Spinal cord (tissue), 10 donors: Measurements from ENCODE around the gene ALOX5. TPM values are rescaled to one million over a fixed set of nuclear protein-coding genes. Genes with fewer than 3 reads are reported as not detected.

Experiments used
- DNase-seq, 6 donors: peaks; one replicate each; pipeline versions ENCODE4 v3.0.0 to v3.0.0-alpha.2; 2013 to 2015; ENCODE audit warnings: low spot score in 6 of 6, low read depth in 4 of 6
- H3K27ac ChIP-seq: one replicate; pipeline ENCODE4 v1.5.1; 2013; ENCODE audit warnings: low read depth, low read length, control low read depth
- H3K27me3 ChIP-seq: one replicate; pipeline ENCODE4 v1.6.1; 2013; ENCODE audit warnings: low read length; ENCODE audit not compliant: control insufficient read depth, insufficient read depth
- H3K36me3 ChIP-seq: one replicate; pipeline ENCODE4 v1.6.1; 2013; ENCODE audit warnings: low read length; ENCODE audit not compliant: control insufficient read depth, insufficient read depth
- H3K4me1 ChIP-seq: one replicate; pipeline ENCODE4 v1.6.1; 2013; ENCODE audit warnings: low read length; ENCODE audit not compliant: control insufficient read depth, insufficient read depth
- H3K4me3 ChIP-seq: one replicate; pipeline ENCODE4 v1.5.1; 2013; ENCODE audit warnings: low read depth, low read length, control low read depth
- H3K9me3 ChIP-seq: one replicate; pipeline ENCODE4 v1.6.1; 2013; ENCODE audit warnings: low read length; ENCODE audit not compliant: control insufficient read depth, insufficient read depth
- WGBS: methylation state at CpG from one replicate; pipeline ENCODE4 v1.1.5; 2013; ENCODE audit warnings: missing lambda C conversion rate; ENCODE audit not compliant: insufficient coverage; 5-methylcytosine and 5-hydroxymethylcytosine counted together
- polyA plus RNA-seq, 2 donors: library from polyadenylated mRNA; unstranded; fragments of 120-200 nt; gene quantifications; one replicate each; pipeline ENCODE4 v1.2.1, GENCODE V29; 2013; ENCODE audit not compliant: insufficient read length in 2 of 2
- total RNA-seq, 2 donors: library from RNA; depleted of rRNA in 1 of 2; stranded (reverse); fragments of 120-200 nt in 1 of 2; fragments of >200 nt in 1 of 2; gene quantifications; one replicate each; pipeline versions ENCODE4 v1.2.3 to v1.2.4, GENCODE V29; 2013 to 2014
- donor health status: healthy.

ALOX5 gene
- total and polyA plus RNA-seq, 4 donors: 2.1 to 9.3 (median 4.2) TPM

DNA sequence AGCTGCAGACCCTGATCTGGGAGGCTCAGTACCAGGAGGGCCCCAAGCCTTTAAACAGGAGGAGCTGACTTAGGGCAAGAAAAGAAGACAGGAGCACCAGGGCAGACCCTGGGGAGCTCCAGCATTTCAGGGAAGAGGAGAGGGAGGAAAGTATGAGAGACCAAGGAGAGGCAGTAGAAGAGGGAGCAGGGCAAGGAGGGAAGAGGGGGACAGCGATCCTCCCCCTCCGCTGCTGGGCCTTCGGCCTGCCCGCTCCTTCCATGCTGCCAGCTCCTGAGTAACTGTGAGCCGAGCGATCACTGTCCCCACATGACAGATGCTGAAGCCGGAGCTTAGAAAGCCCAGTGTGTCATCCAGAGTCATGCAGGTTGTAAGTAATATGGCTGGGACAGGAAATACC, 65.9 kb downstream of the ALOX5 start:
- DNase-seq: no peak
- Histone ChIP-seq H3K36me3 (peaks cover 18% of the 10 kb centered on the region), H3K27me3 (no peaks in the 10 kb centered on the region), H3K4me3 (no peak overlapping the region), H3K4me1 (peaks cover under 1% of the 10 kb centered on the region), H3K9me3 (peaks cover 3% of the 10 kb centered on the region), H3K27ac (no peak overlapping the region)
- WGBS: 80% methylated on average over 1 of the region's 7 CpGs

DNA sequence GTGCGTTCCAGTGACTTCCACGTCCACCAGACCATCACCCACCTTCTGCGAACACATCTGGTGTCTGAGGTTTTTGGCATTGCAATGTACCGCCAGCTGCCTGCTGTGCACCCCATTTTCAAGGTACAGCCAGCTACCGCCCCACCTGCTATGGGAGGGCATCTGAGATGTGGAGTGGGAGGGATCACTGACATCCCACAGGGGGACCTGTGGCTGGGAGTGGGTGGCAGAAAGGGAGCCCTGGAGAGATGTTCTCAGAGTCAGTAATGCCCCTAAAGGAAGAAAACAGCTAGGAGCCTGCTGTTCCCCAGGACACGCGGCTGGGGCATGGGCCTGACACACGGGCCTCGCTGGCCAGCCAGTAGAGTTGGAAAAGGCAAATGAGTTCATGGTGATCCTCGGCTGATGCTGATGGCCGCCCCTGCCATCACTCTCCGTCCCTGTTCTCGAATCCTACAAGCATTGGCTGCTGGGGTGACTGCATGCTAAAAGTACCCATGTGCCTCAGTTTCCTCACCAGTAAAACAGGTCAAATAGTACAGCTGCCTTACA, 66.6 kb downstream of the ALOX5 start:
- H3K9me3 ChIP-seq: peaks cover 3% of the 10 kb centered on the region
- H3K36me3 ChIP-seq: peaks cover 18% of the 10 kb centered on the region
- no peak for DNase-seq
- H3K27ac ChIP-seq: no peak overlapping the region
- no peaks in the 10 kb centered on the region for H3K27me3 ChIP-seq
- H3K4me3 ChIP-seq: no peak overlapping the region
- peaks cover 8% of the 10 kb centered on the region for H3K4me1 ChIP-seq
- 78% methylated on average over 13 of the region's 13 CpGs for WGBS

GRCh38 chr10:45441239-45442190, 67.5 kb downstream of the ALOX5 start:
- Histone ChIP-seq H3K9me3 (peaks cover under 1% of the 10 kb centered on the region), H3K27me3 (no peaks in the 10 kb centered on the region), H3K4me1 (peaks cover 10% of the 10 kb centered on the region), H3K4me3 (no peak overlapping the region), H3K27ac (no peak overlapping the region), H3K36me3 (peaks cover 18% of the 10 kb centered on the region)
- 90% methylated on average over 13 of the region's 13 CpGs for WGBS
- DNase-seq: no peak

GRCh38 chr10:45442251-45442650, 68.2 kb downstream of the ALOX5 start:
- DNase-seq: no peak
- H3K4me1 ChIP-seq: peaks cover 10% of the 10 kb centered on the region
- H3K36me3 ChIP-seq: peaks cover 18% of the 10 kb centered on the region
- H3K27me3 ChIP-seq: no peaks in the 10 kb centered on the region
- no peak overlapping the region for H3K4me3 ChIP-seq
- no peaks in the 10 kb centered on the region for H3K9me3 ChIP-seq
- 87% methylated on average over 5 of the region's 6 CpGs for WGBS
- H3K27ac ChIP-seq: no peak overlapping the region

DNA sequence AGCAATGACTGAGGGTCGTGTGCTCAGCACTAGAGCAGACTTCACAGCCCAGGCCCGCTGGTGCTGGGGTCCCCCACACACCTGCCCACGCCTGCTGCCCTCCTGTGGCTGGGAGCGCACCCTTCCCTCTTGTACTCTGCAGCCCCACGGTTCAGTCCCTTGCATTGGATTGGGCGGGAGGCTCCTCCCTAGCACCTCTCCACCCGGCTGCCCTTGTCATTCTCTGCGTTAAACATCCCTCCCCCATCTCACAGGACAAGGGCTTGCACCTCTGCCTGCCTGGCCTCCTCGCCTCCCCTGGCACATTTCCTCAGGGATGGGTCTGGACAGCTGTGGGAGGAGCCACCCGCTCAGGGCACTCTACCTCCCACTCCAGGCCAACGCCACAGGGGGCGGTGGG, 68.6 kb downstream of the ALOX5 start:
- Histone ChIP-seq H3K36me3 (peaks cover 18% of the 10 kb centered on the region), H3K27me3 (no peaks in the 10 kb centered on the region), H3K27ac (no peak overlapping the region), H3K4me3 (no peak overlapping the region), H3K4me1 (peaks cover 10% of the 10 kb centered on the region), H3K9me3 (no peaks in the 10 kb centered on the region)
- no peak for DNase-seq
- 58% methylated on average over 7 of the region's 12 CpGs for WGBS

- H3K9me3 ChIP-seq: no peaks in the 10 kb centered on the region
- H3K4me1 ChIP-seq: peaks cover 10% of the 10 kb centered on the region
- 97% methylated on average over 76 of the region's 76 CpGs for WGBS
- no peak for DNase-seq
- H3K36me3 ChIP-seq: peaks cover 18% of the 10 kb centered on the region
- H3K4me3 ChIP-seq: no peak overlapping the region
- H3K27me3 ChIP-seq: no peaks in the 10 kb centered on the region
- no peak overlapping the region for H3K27ac ChIP-seq
These were observed 69.3 kb downstream of the ALOX5 start for GRCh38 chr10:45443101-45444009.

GRCh38 chr10:45444022-45444421, 70.0 kb downstream of the ALOX5 start:
- DNase-seq: no peak
- Histone ChIP-seq H3K36me3 (peaks cover 18% of the 10 kb centered on the region), H3K9me3 (no peaks in the 10 kb centered on the region), H3K27ac (no peak overlapping the region), H3K4me1 (peaks cover 10% of the 10 kb centered on the region), H3K4me3 (no peak overlapping the region), H3K27me3 (no peaks in the 10 kb centered on the region)
- whole genome bisulfite sequencing: 92% methylated on average over 24 of the region's 24 CpGs

GRCh38 chr10:45444976-45445898, 71.2 kb downstream of the ALOX5 start:
- Histone ChIP-seq H3K27me3 (no peaks in the 10 kb centered on the region), H3K27ac (no peak overlapping the region), H3K9me3 (no peaks in the 10 kb centered on the region), H3K36me3 (peaks cover 18% of the 10 kb centered on the region), H3K4me3 (no peak overlapping the region), H3K4me1 (peaks cover 10% of the 10 kb centered on the region)
- peak in 3 of 6 donors; percentile 14 to 53 (median 47) for DNase-seq
- WGBS: 42% methylated on average over 11 of the region's 19 CpGs
